ENCODE results near the gene DEPDC7.
"Not testable (repeated sequence)": the region's sequence is repeated elsewhere in the genome, so short reads cannot be mapped to it uniquely, and the experiment has no call there.

The DEPDC7 gene

GRCh38 chr11:33048701-33049100 lies 33.0 kb downstream of the DEPDC7 start:
- H3K9ac ChIP-seq (ENCODE audit: low read depth, low read length, poor library complexity); H3K27ac ChIP-seq (replicated peaks; ENCODE audit: low read length); H2BK12ac ChIP-seq (ENCODE audit: low read length); H3K14ac ChIP-seq (ENCODE audit: low read length); H3K27me3 ChIP-seq (ENCODE audit: control insufficient read depth in 3 of 3, insufficient read depth in 3 of 3, low read depth in 1 of 3, low read length in 3 of 3); H2BK120ac ChIP-seq (ENCODE audit: low read depth, low read length); H4K8ac ChIP-seq (ENCODE audit: low read depth, low read length); H3K4me2 ChIP-seq (ENCODE audit: insufficient read depth, low read length, poor library complexity, severe bottlenecking); H2BK5ac ChIP-seq (ENCODE audit: low read length); H2AK5ac ChIP-seq (ENCODE audit: low read depth, low read length); H3K4me1 ChIP-seq (ENCODE audit: control insufficient read depth in 2 of 2, insufficient read depth in 1 of 2, low read depth in 1 of 2, low read length in 2 of 2); H2AFZ ChIP-seq (ENCODE audit: low read length); H3K23ac ChIP-seq (ENCODE audit: low read depth, low read length, poor library complexity); H3K79me1 ChIP-seq (ENCODE audit: low read depth, low read length); H3K4ac ChIP-seq (ENCODE audit: low read length); DNase-seq (ENCODE audit: low spot score); H4K91ac ChIP-seq (ENCODE audit: low read depth, low read length, poor library complexity); H2BK15ac ChIP-seq (ENCODE audit: low read length); H3K4me3 ChIP-seq (ENCODE audit: low read length in 2 of 2); H3K18ac ChIP-seq (ENCODE audit: low read length): not testable (repeated sequence)
- H3K36me3 ChIP-seq (replicated peaks in 1 of 2; ENCODE audit: control insufficient read depth in 2 of 2, insufficient read depth in 2 of 2, low read length in 2 of 2), result peaks cover 0 to 61% of the 10 kb centered on the region in 2 donors
- peaks cover 0 to 14% of the 10 kb centered on the region in 2 donors for H3K9me3 ChIP-seq (replicated peaks in 1 of 2; ENCODE audit: control insufficient read depth in 2 of 2, insufficient read depth in 1 of 2, low read depth in 1 of 2, low read length in 2 of 2)
- WGBS, 2 donors (ENCODE audit: extremely low coverage in 2 of 2, insufficient read length in 2 of 2, insufficient replicate concordance in 1 of 2), result no CpG with 5 or more reads among the region's 6 CpGs

GRCh38 chr11:33049565-33050408 lies 34.1 kb downstream of the DEPDC7 start:
- H3K4me2 ChIP-seq (ENCODE audit: insufficient read depth, low read length, poor library complexity, severe bottlenecking), result not testable (repeated sequence)
- no CpG with 5 or more reads among the region's 3 CpGs for WGBS, 2 donors (ENCODE audit: extremely low coverage in 2 of 2, insufficient read length in 2 of 2, insufficient replicate concordance in 1 of 2)

GRCh38 chr11:33052231-33052630 lies 36.6 kb downstream of the DEPDC7 start:
- Histone ChIP-seq H3K27me3 (ENCODE audit: control insufficient read depth in 3 of 3, insufficient read depth in 3 of 3, low read depth in 1 of 3, low read length in 3 of 3) (no peaks in the 10 kb centered on the region), H3K4me2 (ENCODE audit: insufficient read depth, low read length, poor library complexity, severe bottlenecking) (no peak overlapping the region), H3K36me3 (replicated peaks in 1 of 2; ENCODE audit: control insufficient read depth in 2 of 2, insufficient read depth in 2 of 2, low read length in 2 of 2) (peaks cover 2 to 54% of the 10 kb centered on the region in 2 donors), H2BK15ac (ENCODE audit: low read length) (no peak overlapping the region), H4K8ac (ENCODE audit: low read depth, low read length) (no peak overlapping the region), H2AFZ (ENCODE audit: low read length) (no peak overlapping the region), H4K91ac (ENCODE audit: low read depth, low read length, poor library complexity) (no peak overlapping the region), H3K79me1 (ENCODE audit: low read depth, low read length) (no peaks in the 10 kb centered on the region), H3K23ac (ENCODE audit: low read depth, low read length, poor library complexity) (no peak overlapping the region), H3K4me3 (ENCODE audit: low read length in 2 of 2) (no peak overlapping the region), H3K4me1 (ENCODE audit: control insufficient read depth in 2 of 2, insufficient read depth in 1 of 2, low read depth in 1 of 2, low read length in 2 of 2) (no peaks in the 10 kb centered on the region), H3K9ac (ENCODE audit: low read depth, low read length, poor library complexity) (no peak overlapping the region), H2AK5ac (ENCODE audit: low read depth, low read length) (no peak overlapping the region), H2BK12ac (ENCODE audit: low read length) (no peak overlapping the region), H3K18ac (ENCODE audit: low read length) (no peak overlapping the region), H3K4ac (ENCODE audit: low read length) (no peak overlapping the region), H3K9me3 (replicated peaks in 1 of 2; ENCODE audit: control insufficient read depth in 2 of 2, insufficient read depth in 1 of 2, low read depth in 1 of 2, low read length in 2 of 2) (no peaks in the 10 kb centered on the region), H3K27ac (replicated peaks; ENCODE audit: low read length) (no peak overlapping the region), H2BK120ac (ENCODE audit: low read depth, low read length) (no peak overlapping the region), H2BK5ac (ENCODE audit: low read length) (no peak overlapping the region), H3K14ac (ENCODE audit: low read length) (no peak overlapping the region)
- no peak for DNase-seq (ENCODE audit: low spot score)
- no CpG with 5 or more reads among the region's 2 CpGs for WGBS, 2 donors (ENCODE audit: extremely low coverage in 2 of 2, insufficient read length in 2 of 2, insufficient replicate concordance in 1 of 2)

More at GRCh38 chr11:33049565-33050408, 34.1 kb downstream of the DEPDC7 start:
- not testable (repeated sequence) for H3K27me3 ChIP-seq (ENCODE audit: control insufficient read depth in 3 of 3, insufficient read depth in 3 of 3, low read depth in 1 of 3, low read length in 3 of 3); H2AFZ ChIP-seq (ENCODE audit: low read length); H3K14ac ChIP-seq (ENCODE audit: low read length); H2AK5ac ChIP-seq (ENCODE audit: low read depth, low read length); H2BK5ac ChIP-seq (ENCODE audit: low read length); DNase-seq (ENCODE audit: low spot score); H3K18ac ChIP-seq (ENCODE audit: low read length); H4K8ac ChIP-seq (ENCODE audit: low read depth, low read length); H2BK15ac ChIP-seq (ENCODE audit: low read length); H3K79me1 ChIP-seq (ENCODE audit: low read depth, low read length); H2BK120ac ChIP-seq (ENCODE audit: low read depth, low read length); H2BK12ac ChIP-seq (ENCODE audit: low read length); H3K4ac ChIP-seq (ENCODE audit: low read length); H3K4me1 ChIP-seq (ENCODE audit: control insufficient read depth in 2 of 2, insufficient read depth in 1 of 2, low read depth in 1 of 2, low read length in 2 of 2); H3K23ac ChIP-seq (ENCODE audit: low read depth, low read length, poor library complexity); H3K27ac ChIP-seq (replicated peaks; ENCODE audit: low read length); H3K4me3 ChIP-seq (ENCODE audit: low read length in 2 of 2); H4K91ac ChIP-seq (ENCODE audit: low read depth, low read length, poor library complexity); H3K9ac ChIP-seq (ENCODE audit: low read depth, low read length, poor library complexity)
- Histone ChIP-seq H3K36me3 (replicated peaks in 1 of 2; ENCODE audit: control insufficient read depth in 2 of 2, insufficient read depth in 2 of 2, low read length in 2 of 2) (peaks cover 0 to 61% of the 10 kb centered on the region in 2 donors), H3K9me3 (replicated peaks in 1 of 2; ENCODE audit: control insufficient read depth in 2 of 2, insufficient read depth in 1 of 2, low read depth in 1 of 2, low read length in 2 of 2) (peaks cover 0 to 10% of the 10 kb centered on the region in 2 donors)

GRCh38 chr11:33055375-33055774 lies 39.7 kb downstream of the DEPDC7 start:
- no peak for DNase-seq (ENCODE audit: low spot score)

More at GRCh38 chr11:33055375-33055774, 39.7 kb downstream of the DEPDC7 start:
- H2BK5ac ChIP-seq (ENCODE audit: low read length), result no peak overlapping the region
- H2BK120ac ChIP-seq (ENCODE audit: low read depth, low read length), result no peak overlapping the region
- no peaks in the 10 kb centered on the region for H3K27me3 ChIP-seq (ENCODE audit: control insufficient read depth in 3 of 3, insufficient read depth in 3 of 3, low read depth in 1 of 3, low read length in 3 of 3)
- no peak overlapping the region for H3K27ac ChIP-seq (replicated peaks; ENCODE audit: low read length)
- peaks cover 2 to 68% of the 10 kb centered on the region in 2 donors for H3K36me3 ChIP-seq (replicated peaks in 1 of 2; ENCODE audit: control insufficient read depth in 2 of 2, insufficient read depth in 2 of 2, low read length in 2 of 2)
- no peak overlapping the region for H2BK12ac ChIP-seq (ENCODE audit: low read length)
- no peak overlapping the region for H2AK5ac ChIP-seq (ENCODE audit: low read depth, low read length)
- no peak overlapping the region for H3K4ac ChIP-seq (ENCODE audit: low read length)
- no peak overlapping the region for H3K18ac ChIP-seq (ENCODE audit: low read length)
- H3K9ac ChIP-seq (ENCODE audit: low read depth, low read length, poor library complexity), result no peak overlapping the region
- no peak overlapping the region for H3K23ac ChIP-seq (ENCODE audit: low read depth, low read length, poor library complexity)
- H3K9me3 ChIP-seq (replicated peaks in 1 of 2; ENCODE audit: control insufficient read depth in 2 of 2, insufficient read depth in 1 of 2, low read depth in 1 of 2, low read length in 2 of 2), result no peaks in the 10 kb centered on the region
- H4K91ac ChIP-seq (ENCODE audit: low read depth, low read length, poor library complexity), result no peak overlapping the region
- no peak overlapping the region for H2AFZ ChIP-seq (ENCODE audit: low read length)
- H3K4me1 ChIP-seq (ENCODE audit: control insufficient read depth in 2 of 2, insufficient read depth in 1 of 2, low read depth in 1 of 2, low read length in 2 of 2), result peaks cover 0 to 2% of the 10 kb centered on the region in 2 donors
- no peak overlapping the region for H3K14ac ChIP-seq (ENCODE audit: low read length)
- H2BK15ac ChIP-seq (ENCODE audit: low read length), result no peak overlapping the region
- H3K79me1 ChIP-seq (ENCODE audit: low read depth, low read length), result no peaks in the 10 kb centered on the region
- H3K4me3 ChIP-seq (ENCODE audit: low read length in 2 of 2), result no peak overlapping the region
- no peak overlapping the region for H4K8ac ChIP-seq (ENCODE audit: low read depth, low read length)
- H3K4me2 ChIP-seq (ENCODE audit: insufficient read depth, low read length, poor library complexity, severe bottlenecking), result no peak overlapping the region

All from neuronal stem cell (in vitro differentiated cells).